DND-41 (cell line): ENCODE results near the gene SLC25A4.
"Not testable (repeated sequence)": the region's sequence is repeated elsewhere in the genome, so short reads cannot be mapped to it uniquely, and the experiment has no call there.

Experiments used
- ATAC-seq: fragments of 200-7000 bp; cut with Tn5 transposase; 3 replicates; pipeline ENCODE4 v1.9.1; 2021; ENCODE audit warnings: low read depth; ENCODE audit not compliant: insufficient read depth
- DNase-seq: peaks from one replicate; pipeline ENCODE4 v3.0.0-alpha.2; 2020
- H2AFZ ChIP-seq: 2 replicates; pipeline ENCODE4 v1.6.0; 2012; ENCODE audit warnings: low read depth, low read length
- H3K27ac ChIP-seq: 2 replicates; pipeline ENCODE4 v1.5.1; 2012; ENCODE audit warnings: low read length, inconsistent platforms
- H3K27me3 ChIP-seq: fragments of 200-600 bp; sonication (generic); 2 replicates; pipeline ENCODE4 v1.6.0; 2012; ENCODE audit warnings: low read length, mild to moderate bottlenecking, inconsistent platforms; ENCODE audit not compliant: insufficient read depth, poor library complexity
- H3K36me3 ChIP-seq: 2 replicates; pipeline ENCODE4 v1.5.1; 2012; ENCODE audit warnings: low read length, inconsistent platforms; ENCODE audit not compliant: insufficient read depth
- H3K4me1 ChIP-seq: 2 replicates; pipeline ENCODE4 v1.5.1; 2012; ENCODE audit warnings: mild to moderate bottlenecking, low read length; ENCODE audit not compliant: insufficient read depth
- H3K4me2 ChIP-seq: 2 replicates; pipeline ENCODE4 v1.6.0; 2012; ENCODE audit warnings: mild to moderate bottlenecking, moderate library complexity, low read length, inconsistent platforms; ENCODE audit not compliant: insufficient read depth
- H3K4me3 ChIP-seq, 2 experiments: fragments of 200-600 bp in 1 of 2; shearing (Covaris generic) in 1 of 2; 2 replicates each; pipeline ENCODE4 v1.5.1; 2012 to 2016; ENCODE audit warnings: inconsistent platforms in 2 of 2, low read length in 2 of 2, mild to moderate bottlenecking in 2 of 2, low read depth in 1 of 2, moderate library complexity in 1 of 2
- H3K79me2 ChIP-seq: 2 replicates; pipeline ENCODE4 v1.6.0; 2012; ENCODE audit warnings: low read length, inconsistent platforms; ENCODE audit not compliant: insufficient read depth
- H3K9ac ChIP-seq: 2 replicates; pipeline ENCODE4 v1.6.0; 2012; ENCODE audit warnings: low read depth, mild to moderate bottlenecking, inconsistent platforms, low read length, moderate library complexity
- H3K9me3 ChIP-seq: 2 replicates; pipeline ENCODE4 v1.5.1; 2012; ENCODE audit warnings: low read length, moderate library complexity, mild to moderate bottlenecking, inconsistent platforms; ENCODE audit not compliant: insufficient read depth, severe bottlenecking
- H4K20me1 ChIP-seq: 2 replicates; pipeline ENCODE4 v1.6.0; 2012; ENCODE audit warnings: low read length; ENCODE audit not compliant: insufficient read depth
- CTCF ChIP-seq: IDR thresholded peaks from 2 replicates; pipeline ENCODE4 v1.5.1; 2012; ENCODE audit warnings: borderline replicate concordance, low read length, moderate library complexity, mild to moderate bottlenecking; ENCODE audit not compliant: poor library complexity, severe bottlenecking; ENCODE audit errors: extremely low read depth
- EZH2 ChIP-seq: IDR thresholded peaks from 3 replicates; pipeline ENCODE4 v1.6.1; 2012; ENCODE audit warnings: borderline replicate concordance, low read depth, mild to moderate bottlenecking, moderate library complexity, low read length, inconsistent platforms; ENCODE audit not compliant: severe bottlenecking

Gene SLC25A4

GRCh38 chr4:185100423-185100822 is 42.6 kb upstream of the SLC25A4 start:
- Histone ChIP-seq H3K4me2 (no peak overlapping the region), H3K4me1 (no peaks in the 10 kb centered on the region), H4K20me1 (no peaks in the 10 kb centered on the region), H2AFZ (no peak overlapping the region), H3K9me3 (no peaks in the 10 kb centered on the region), H3K4me3 (no peak overlapping the region), H3K27ac (no peak overlapping the region), H3K9ac (no peak overlapping the region), H3K36me3 (no peaks in the 10 kb centered on the region), H3K79me2 (no peaks in the 10 kb centered on the region), H3K27me3 (peaks cover 3% of the 10 kb centered on the region)
- DNase-seq (no peak), ATAC-seq (no peak)
- TF ChIP-seq CTCF (no peak), EZH2 (no peak)

- Histone ChIP-seq H4K20me1 (no peaks in the 10 kb centered on the region), H2AFZ (no peak overlapping the region), H3K27ac (no peak overlapping the region), H3K9me3 (no peaks in the 10 kb centered on the region), H3K36me3 (no peaks in the 10 kb centered on the region), H3K9ac (no peak overlapping the region), H3K4me1 (no peaks in the 10 kb centered on the region), H3K4me3 (no peak overlapping the region), H3K4me2 (no peak overlapping the region), H3K79me2 (no peaks in the 10 kb centered on the region), H3K27me3 (peaks cover 9% of the 10 kb centered on the region)
- TF ChIP-seq CTCF: no peak
- ATAC-seq (no peak), DNase-seq (no peak)
Observed at GRCh38 chr4:185101354-185101890, 41.6 kb upstream of the SLC25A4 start.

GRCh38 chr4:185104733-185105132 is 38.3 kb upstream of the SLC25A4 start:
- H3K4me2 ChIP-seq: no peak overlapping the region
- no peak overlapping the region for H2AFZ ChIP-seq
- peaks cover 12% of the 10 kb centered on the region for H3K27me3 ChIP-seq
- no peaks in the 10 kb centered on the region for H3K4me1 ChIP-seq
- TF ChIP-seq EZH2: no peak
- no peak for TF ChIP-seq CTCF
- H3K9me3 ChIP-seq: no peaks in the 10 kb centered on the region
- H3K4me3 ChIP-seq: no peak overlapping the region
- H3K79me2 ChIP-seq: no peaks in the 10 kb centered on the region
- H3K27ac ChIP-seq: no peak overlapping the region
- no peaks in the 10 kb centered on the region for H3K36me3 ChIP-seq
- H3K9ac ChIP-seq: no peak overlapping the region
- no peaks in the 10 kb centered on the region for H4K20me1 ChIP-seq
- DNase-seq (no peak), ATAC-seq (no peak)

GRCh38 chr4:185106353-185106752 is 36.7 kb upstream of the SLC25A4 start:
- no peaks in the 10 kb centered on the region for H3K9me3 ChIP-seq
- no peaks in the 10 kb centered on the region for H4K20me1 ChIP-seq
- no peak overlapping the region for H3K4me2 ChIP-seq
- no peak overlapping the region for H3K27ac ChIP-seq
- no peak overlapping the region for H2AFZ ChIP-seq
- TF ChIP-seq EZH2: no peak
- TF ChIP-seq CTCF: no peak
- no peaks in the 10 kb centered on the region for H3K79me2 ChIP-seq
- H3K36me3 ChIP-seq: no peaks in the 10 kb centered on the region
- no peaks in the 10 kb centered on the region for H3K4me1 ChIP-seq
- no peak for DNase-seq
- H3K9ac ChIP-seq: no peak overlapping the region
- H3K4me3 ChIP-seq: no peak overlapping the region
- peaks cover 8% of the 10 kb centered on the region for H3K27me3 ChIP-seq
- ATAC-seq: no peak

GRCh38 chr4:185107574-185107973 is 35.5 kb upstream of the SLC25A4 start:
- H2AFZ ChIP-seq, ATAC-seq, H3K9ac ChIP-seq, H3K4me3 ChIP-seq, H3K27ac ChIP-seq, DNase-seq, H3K79me2 ChIP-seq, H3K27me3 ChIP-seq, H3K4me1 ChIP-seq, H3K9me3 ChIP-seq, H4K20me1 ChIP-seq, H3K4me2 ChIP-seq, H3K36me3 ChIP-seq: not testable (repeated sequence)
